Gastroesophageal sphincter (tissue), 4 donors: ENCODE data around the gene ANKH. TPM values are rescaled to one million over a fixed set of nuclear protein-coding genes. Genes with fewer than 3 reads are reported as not detected.
A peak's percentile ranks its signal among the peaks of the same experiment; 100 is the strongest.

Source experiments
- ATAC-seq: fragments of 150-250 bp; one replicate; pipeline ENCODE4 v1.9.1; 2016; ENCODE audit warnings: mild to moderate bottlenecking, moderate library complexity
- H3K27ac ChIP-seq, 4 donors: fragments of 200-600 bp; sonication (generic) in 3 of 4; 1 replicate in 3 of 4; 2 replicates in 1 of 4; pipeline ENCODE4 v1.5.1; 2016 to 2019
- H3K27me3 ChIP-seq: fragments of 200-600 bp; sonication (generic); one replicate; pipeline ENCODE4 v1.5.1; 2019
- H3K36me3 ChIP-seq, 2 donors: fragments of 200-600 bp; sonication (generic); one replicate each; pipeline ENCODE4 v1.5.1; 2019; ENCODE audit warnings: control low read depth in 1 of 2
- H3K4me1 ChIP-seq, 3 donors: fragments of 200-600 bp; sonication (generic); 1 replicate in 2 of 3; 2 replicates in 1 of 3; pipeline ENCODE4 v1.5.1; 2016 to 2019; ENCODE audit warnings: control low read depth in 2 of 3
- H3K4me3 ChIP-seq, 2 donors: fragments of 200-600 bp; sonication (generic); one replicate each; pipeline ENCODE4 v1.5.1; 2019; ENCODE audit warnings: mild to moderate bottlenecking in 1 of 2, moderate library complexity in 1 of 2
- H3K9me3 ChIP-seq, 3 donors: fragments of 200-600 bp; sonication (generic); one replicate each; pipeline ENCODE4 v1.5.1; 2017 to 2019; ENCODE audit warnings: control low read depth in 2 of 3
- CTCF ChIP-seq, 4 experiments: fragments of 200-600 bp in 2 of 4; fragments of 450-650 bp in 2 of 4; sonication (generic) in 1 of 4; IDR thresholded peaks; one replicate each; pipeline ENCODE4 v1.5.1; 2017 to 2019; ENCODE audit warnings: antibody characterized with exemption in 4 of 4, mild to moderate bottlenecking in 2 of 4, moderate library complexity in 2 of 4
- EP300 ChIP-seq: sonication (generic); formaldehyde crosslinking; IDR thresholded peaks from one replicate; pipeline ENCODE4 v1.6.1; 2017; ENCODE audit warnings: antibody characterized with exemption, mild to moderate bottlenecking
- POLR2A ChIP-seq, 2 donors: fragments of 450-650 bp; IDR thresholded peaks; one replicate each; pipeline ENCODE4 v1.6.1; 2017; ENCODE audit warnings: antibody characterized with exemption in 2 of 2, mild to moderate bottlenecking in 2 of 2, moderate library complexity in 1 of 2
- POLR2AphosphoS5 ChIP-seq: sonication (generic); formaldehyde crosslinking; IDR thresholded peaks from one replicate; pipeline ENCODE4 v1.6.1; 2017; ENCODE audit warnings: antibody characterized with exemption
- WGBS, 2 donors: methylation state at CpG; one replicate each; pipeline ENCODE4 v1.1.5; 2018; ENCODE audit warnings: low coverage in 1 of 2; 5-methylcytosine and 5-hydroxymethylcytosine counted together
- total RNA-seq, 4 donors: library from RNA; depleted of rRNA; stranded (reverse); fragments of >200 nt; gene quantifications; one replicate each; pipeline ENCODE4 v1.1.0, GENCODE V29; 2016

ANKH gene
- total RNA-seq, 4 donors from 2014 or later: 30.0 to 45.2 (median 36.0) TPM

- 32 to 49% methylated on average over 7 to 9 of the region's 9 CpGs for WGBS, 2 donors
- Histone ChIP-seq H3K9me3 (no peaks in the 10 kb centered on the region), H3K4me3 (peak overlapping the region; percentile 95 to 96), H3K4me1 (peaks cover 0 to 37% (median 0%) of the 10 kb centered on the region in 3 donors), H3K27ac (peak overlapping the region in 1 of 4 donors; percentile 98), H3K27me3 (no peaks in the 10 kb centered on the region), H3K36me3 (no peaks in the 10 kb centered on the region)
- no peak for TF ChIP-seq EP300
- TF ChIP-seq POLR2A (IDR thresholded peaks at IDR 0.05): no peak
- TF ChIP-seq CTCF (IDR thresholded peaks at IDR 0.05): no peak
- no peak for TF ChIP-seq POLR2AphosphoS5
- no peak for ATAC-seq
These were observed 1.9 kb downstream of the ANKH start for GRCh38 chr5:14869668-14870164.

GRCh38 chr5:14869233-14869632 lies 2.3 kb downstream of the ANKH start:
- H3K4me3 ChIP-seq: no peak overlapping the region
- no peaks in the 10 kb centered on the region for H3K36me3 ChIP-seq
- H3K27me3 ChIP-seq: no peaks in the 10 kb centered on the region
- no peak overlapping the region for H3K27ac ChIP-seq
- TF ChIP-seq POLR2A (IDR thresholded peaks at IDR 0.05) (no peak), POLR2AphosphoS5 (no peak), EP300 (no peak), CTCF (IDR thresholded peaks at IDR 0.05) (no peak)
- peaks cover 0 to 42% (median 0%) of the 10 kb centered on the region in 3 donors for H3K4me1 ChIP-seq
- H3K9me3 ChIP-seq: no peaks in the 10 kb centered on the region
- 82 to 83% methylated on average over 2 of the region's 2 CpGs for WGBS, 2 donors
- no peak for ATAC-seq

- Histone ChIP-seq H3K36me3 (no peaks in the 10 kb centered on the region), H3K9me3 (no peaks in the 10 kb centered on the region), H3K27ac (no peak overlapping the region), H3K27me3 (no peaks in the 10 kb centered on the region), H3K4me3 (no peak overlapping the region), H3K4me1 (peaks cover 0 to 47% (median 0%) of the 10 kb centered on the region in 3 donors)
- TF ChIP-seq POLR2A (IDR thresholded peaks at IDR 0.05): no peak
- TF ChIP-seq EP300: no peak
- TF ChIP-seq POLR2AphosphoS5: no peak
- no peak for TF ChIP-seq CTCF (IDR thresholded peaks at IDR 0.05)
- WGBS, 2 donors: 89 to 90% methylated on average over 6 of the region's 7 CpGs
- ATAC-seq: no peak
These were observed 2.8 kb downstream of the ANKH start for GRCh38 chr5:14868771-14869170.

GRCh38 chr5:14864181-14864812 lies 7.3 kb downstream of the ANKH start:
- peaks cover 0 to 37% (median 0%) of the 10 kb centered on the region in 3 donors for H3K4me1 ChIP-seq
- H3K27ac ChIP-seq: peak overlapping the region in 1 of 4 donors; percentile 13
- no peak overlapping the region for H3K4me3 ChIP-seq
- H3K36me3 ChIP-seq: no peaks in the 10 kb centered on the region
- no peaks in the 10 kb centered on the region for H3K27me3 ChIP-seq
- H3K9me3 ChIP-seq: no peaks in the 10 kb centered on the region
- 100% methylated on average over 2 of the region's 2 CpGs; no CpG with 5 or more reads in 1 of the 2 donors for WGBS, 2 donors
- TF ChIP-seq CTCF (IDR thresholded peaks at IDR 0.05): no peak
- no peak for TF ChIP-seq POLR2AphosphoS5
- TF ChIP-seq POLR2A (IDR thresholded peaks at IDR 0.05): no peak
- no peak for TF ChIP-seq EP300
- ATAC-seq: no peak

GRCh38 chr5:14863105-14863504 lies 8.5 kb downstream of the ANKH start:
- WGBS, 2 donors: 89 to 94% methylated on average over 2 of the region's 2 CpGs
- Histone ChIP-seq H3K27ac (no peak overlapping the region), H3K4me1 (peaks cover 0 to 31% (median 0%) of the 10 kb centered on the region in 3 donors), H3K36me3 (no peaks in the 10 kb centered on the region), H3K9me3 (no peaks in the 10 kb centered on the region), H3K27me3 (no peaks in the 10 kb centered on the region), H3K4me3 (no peak overlapping the region)
- ATAC-seq: no peak
- TF ChIP-seq POLR2AphosphoS5: no peak
- no peak for TF ChIP-seq POLR2A (IDR thresholded peaks at IDR 0.05)
- no peak for TF ChIP-seq CTCF (IDR thresholded peaks at IDR 0.05)
- TF ChIP-seq EP300: no peak
